HG03159 (cell line): Measurements from ENCODE around the gene NBEA.
"Not testable (repeated sequence)": the region's sequence is repeated elsewhere in the genome, so short reads cannot be mapped to it uniquely, and the experiment has no call there.

Experiments
- ATAC-seq: cut with Tn5 transposase; IDR thresholded peaks from one replicate; pipeline ENCODE4 v1.9.1; 2021; ENCODE audit warnings: mild to moderate bottlenecking, moderate library complexity; ENCODE audit not compliant: unreplicated experiment

The NBEA gene

DNA sequence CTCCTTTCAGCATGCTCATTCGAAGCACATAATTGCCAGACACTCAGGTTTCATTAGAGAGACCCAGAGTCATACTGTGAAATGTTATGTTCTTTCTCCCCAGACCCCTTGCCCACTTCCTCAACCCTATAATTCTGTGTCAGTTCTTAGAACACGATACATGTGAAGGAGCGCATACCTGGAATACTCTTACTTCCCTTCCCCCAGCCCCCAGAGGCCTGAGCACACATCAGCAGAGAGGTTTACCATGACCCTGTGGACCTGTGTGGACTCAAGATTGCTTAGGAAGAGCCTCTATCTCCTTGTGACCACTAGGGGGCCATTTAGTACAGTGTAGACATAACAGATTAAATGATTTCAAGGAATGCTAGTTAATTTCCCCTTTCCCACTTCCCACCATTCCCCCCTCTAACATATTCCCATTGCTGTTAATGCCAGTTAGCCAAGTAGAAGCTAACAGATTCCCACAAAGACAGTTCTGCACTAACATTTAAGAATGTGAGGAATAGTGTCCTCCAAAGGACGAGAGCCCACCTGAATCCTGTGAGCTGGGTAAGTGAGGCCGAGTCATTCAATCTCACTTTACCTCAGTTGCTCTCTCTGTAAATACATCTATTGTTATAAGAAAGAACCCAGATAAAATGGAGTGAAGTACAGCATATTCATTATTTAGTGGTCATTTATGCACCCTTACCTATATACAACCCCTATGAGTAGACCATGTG lies 688.6 kb downstream of the NBEA start:
- ATAC-seq = peak; percentile 95

DNA sequence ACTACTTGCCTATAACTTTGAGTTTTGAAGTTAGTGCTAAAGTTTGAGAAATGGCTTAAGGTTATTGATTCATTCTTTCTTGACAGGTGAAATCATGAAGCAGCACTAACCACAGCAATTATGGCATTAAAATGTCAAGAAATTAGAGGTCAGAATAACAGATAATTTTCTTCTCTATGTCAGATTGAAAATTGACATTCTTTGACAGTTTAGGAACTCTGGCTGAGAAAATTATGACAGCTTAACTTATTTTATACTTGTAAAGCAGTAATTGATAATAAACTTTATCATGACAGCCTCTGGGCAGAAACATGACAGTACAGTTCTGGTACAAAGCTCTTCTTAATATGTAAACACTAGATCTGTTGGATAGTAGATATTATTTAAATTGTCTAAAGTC lies 689.6 kb downstream of the NBEA start:
- no peak for ATAC-seq

DNA sequence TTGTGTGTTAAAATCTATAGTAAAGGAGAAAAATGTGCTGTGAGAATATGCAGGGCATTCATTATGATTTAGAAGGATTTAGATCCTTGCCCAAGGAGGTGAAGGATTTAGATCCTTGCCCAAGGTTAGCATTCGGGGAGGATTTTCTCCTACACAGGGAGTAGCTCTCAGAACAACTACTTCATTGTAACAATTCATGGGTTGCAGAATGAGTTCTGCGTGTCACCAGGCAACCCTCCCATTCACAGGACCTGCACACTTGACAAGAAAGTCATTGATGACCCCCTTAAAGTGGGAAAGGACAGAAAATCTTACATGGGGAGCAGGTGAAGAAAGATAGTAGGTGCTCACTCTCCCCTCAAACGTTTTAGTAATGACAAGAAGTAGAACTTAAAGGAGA lies 701.6 kb downstream of the NBEA start:
- no peak for ATAC-seq

DNA sequence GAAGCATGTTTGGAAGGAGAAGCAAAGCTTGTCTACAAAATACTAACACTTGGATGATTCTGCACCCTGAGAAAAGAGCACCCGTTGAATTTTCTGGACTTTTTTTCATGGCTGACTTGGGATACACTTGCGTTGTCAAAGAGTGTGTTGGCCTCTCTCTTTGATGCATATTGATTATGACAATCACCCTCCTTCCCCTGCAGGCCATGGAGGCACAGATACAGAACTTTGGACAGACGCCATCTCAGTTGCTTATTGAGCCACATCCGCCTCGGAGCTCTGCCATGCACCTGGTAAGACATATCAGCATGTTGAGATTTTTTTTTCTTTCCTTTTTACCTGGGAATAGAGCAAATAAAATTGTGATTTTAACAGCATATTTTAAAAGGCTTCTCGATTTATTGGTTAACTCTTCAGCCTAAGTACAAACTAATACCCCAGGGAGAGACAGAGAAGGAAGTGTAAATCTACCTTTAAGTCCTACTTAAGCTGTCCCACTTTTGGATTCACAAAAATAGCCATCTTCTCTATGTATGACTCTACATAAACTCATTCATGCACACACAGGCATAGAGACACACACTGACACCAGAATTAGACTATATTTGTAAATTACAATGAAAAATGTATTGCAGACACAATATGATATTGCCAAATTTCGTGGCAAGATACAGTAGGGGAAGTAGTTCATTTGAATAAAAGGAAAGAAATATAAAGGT lies 704.1 kb downstream of the NBEA start:
- no peak for ATAC-seq

DNA sequence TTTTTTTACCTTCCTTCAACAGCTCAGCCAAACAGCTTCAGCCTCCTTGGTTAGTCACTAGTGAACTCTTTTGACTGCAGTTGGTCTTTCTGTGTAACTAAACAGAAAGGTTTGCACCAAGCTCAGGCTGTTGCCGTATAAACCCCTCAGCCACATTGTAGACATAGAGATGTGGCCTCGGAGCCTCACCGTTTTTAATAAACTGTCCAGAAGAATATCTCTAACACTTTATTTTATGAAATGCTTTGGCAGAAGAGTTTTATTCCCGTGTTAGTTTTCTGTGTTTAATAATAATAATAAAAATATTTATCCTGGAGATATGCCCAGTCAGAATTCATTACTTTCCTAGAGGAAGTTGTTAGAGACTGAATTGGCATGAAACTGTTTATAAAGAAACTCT lies 706.1 kb downstream of the NBEA start:
- ATAC-seq = no peak

DNA sequence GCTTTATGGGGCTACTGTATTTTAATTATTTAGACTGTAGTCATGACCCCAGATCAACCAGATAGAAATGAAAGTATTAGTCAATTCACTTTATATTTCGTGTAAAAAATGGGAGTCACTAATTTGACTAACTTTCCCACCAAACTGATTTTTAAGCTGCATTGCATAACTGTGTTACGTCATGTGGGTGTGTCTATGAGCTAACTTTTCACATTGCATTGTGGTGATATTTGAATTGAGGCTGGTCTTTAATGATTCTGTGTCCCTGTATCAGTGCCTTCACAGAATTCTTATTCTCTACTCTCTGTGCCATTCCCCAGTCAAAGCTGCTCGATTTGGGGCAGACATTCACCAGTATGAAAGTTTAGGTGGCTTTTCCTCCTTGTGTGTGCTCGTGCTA lies 707.1 kb downstream of the NBEA start:
- no peak for ATAC-seq

DNA sequence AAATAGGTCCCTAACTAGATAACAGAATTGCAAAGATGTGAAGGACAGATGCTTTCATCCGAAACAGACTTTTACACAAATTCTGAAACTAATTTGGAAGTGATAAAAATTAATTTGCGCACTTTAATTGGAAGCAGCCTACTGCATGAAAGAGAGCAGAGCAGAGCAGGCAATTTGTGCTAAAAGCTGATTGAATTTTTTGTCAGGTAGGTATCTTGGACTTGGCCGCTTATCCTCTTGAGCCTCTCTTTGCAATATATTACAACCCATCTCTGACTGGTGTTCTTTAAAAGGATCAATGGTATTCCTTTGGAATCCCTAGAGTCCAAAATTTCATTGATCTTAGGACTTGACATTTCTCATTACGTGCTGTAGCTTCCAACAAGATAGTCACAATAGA lies 717.7 kb downstream of the NBEA start:
- no peak for ATAC-seq

DNA sequence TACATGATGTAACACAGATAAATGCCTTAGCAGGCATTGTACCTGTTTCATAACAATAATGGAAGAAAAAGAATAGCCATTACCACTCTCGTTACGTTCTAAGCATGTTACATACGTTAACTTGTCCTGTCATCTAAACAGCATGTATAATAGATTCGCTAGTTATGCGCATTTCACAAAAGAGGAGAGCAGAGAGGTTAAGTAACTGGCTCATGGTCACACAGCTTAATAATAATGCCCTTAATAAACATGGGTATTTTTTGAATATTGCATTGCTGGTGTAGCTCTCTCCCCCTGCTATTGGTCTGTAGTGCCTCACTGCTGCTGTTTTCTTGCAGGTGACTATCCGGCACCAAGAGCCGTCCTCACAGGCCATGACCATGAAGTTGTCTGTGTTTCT lies 722.7 kb downstream of the NBEA start:
- ATAC-seq = no peak

DNA sequence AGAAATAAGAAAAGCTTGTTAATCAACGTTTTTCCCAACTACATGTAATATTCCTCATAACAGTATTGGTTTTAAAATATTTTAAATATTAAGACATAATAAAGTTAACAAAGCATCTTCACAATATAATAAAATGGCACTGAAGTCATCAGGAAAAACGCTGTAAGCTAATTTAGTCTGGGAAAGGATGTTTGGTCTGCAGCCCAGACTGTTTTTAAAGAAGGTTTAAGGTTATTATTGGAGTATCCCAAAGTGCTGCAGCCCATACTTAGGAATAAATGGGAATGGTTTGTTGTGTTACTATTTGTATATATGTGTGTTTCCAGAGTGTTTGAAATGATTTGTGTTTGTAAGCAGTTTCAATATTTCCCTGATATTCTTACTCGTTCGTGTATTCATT lies 727.3 kb downstream of the NBEA start:
- ATAC-seq = no peak

DNA sequence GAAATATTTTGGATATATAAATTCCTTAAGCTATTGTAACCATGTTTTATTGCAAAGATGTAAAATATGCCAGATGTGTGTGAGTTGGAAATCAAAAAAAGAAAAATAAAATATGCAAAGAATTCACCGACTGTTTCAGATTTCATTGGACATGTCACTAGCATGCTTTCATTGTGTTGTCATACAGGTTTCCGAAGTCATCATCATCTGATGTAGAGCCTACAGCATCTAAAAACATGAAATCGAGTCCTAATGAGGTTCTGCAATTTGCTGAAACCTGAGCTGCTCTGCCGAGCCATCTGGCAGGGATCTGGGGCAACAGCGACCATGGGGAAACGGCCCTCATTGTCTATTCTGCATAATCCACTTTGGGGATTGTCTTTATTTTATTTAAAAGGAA lies 730.5 kb downstream of the NBEA start:
- no peak for ATAC-seq

DNA sequence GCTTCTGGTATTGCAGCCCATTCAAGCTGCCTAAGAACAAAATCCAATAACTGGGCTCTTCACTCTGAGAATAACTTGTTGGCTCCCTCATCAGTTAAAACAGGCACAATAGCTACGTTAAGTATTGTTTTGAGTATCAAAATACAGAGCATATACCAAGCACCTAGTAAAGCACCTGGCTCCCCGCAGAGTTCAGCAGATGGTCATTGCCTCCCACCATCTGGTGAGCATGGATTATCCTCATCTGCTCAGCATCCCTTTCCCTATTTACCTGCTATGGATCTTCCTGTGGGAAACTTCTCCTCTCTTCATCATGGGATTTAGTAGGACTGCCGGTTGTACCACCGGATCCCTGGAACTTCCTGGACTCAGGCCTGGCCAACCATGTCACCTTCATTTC lies 733.6 kb downstream of the NBEA start:
- no peak for ATAC-seq

DNA sequence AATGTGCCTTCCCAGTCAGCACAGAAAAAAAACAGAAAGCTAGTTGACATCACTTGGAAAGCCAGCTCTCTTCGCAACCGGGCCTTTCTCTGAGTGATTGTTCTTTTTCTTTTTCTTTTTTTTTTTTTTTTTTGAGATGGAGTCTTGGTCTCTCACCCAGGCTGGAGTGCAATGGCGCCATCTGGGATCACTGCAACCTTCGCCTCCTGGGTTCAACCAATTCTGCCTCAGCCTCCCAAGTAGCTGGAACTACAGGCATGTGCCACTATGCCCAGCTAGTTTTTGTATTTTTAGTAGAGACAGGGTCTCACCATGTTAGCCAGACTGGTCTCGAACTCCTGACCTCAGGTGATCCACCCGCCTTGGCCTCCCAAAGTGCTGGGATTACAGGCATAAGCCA lies 735.8 kb downstream of the NBEA start:
- not testable (repeated sequence) for ATAC-seq

DNA sequence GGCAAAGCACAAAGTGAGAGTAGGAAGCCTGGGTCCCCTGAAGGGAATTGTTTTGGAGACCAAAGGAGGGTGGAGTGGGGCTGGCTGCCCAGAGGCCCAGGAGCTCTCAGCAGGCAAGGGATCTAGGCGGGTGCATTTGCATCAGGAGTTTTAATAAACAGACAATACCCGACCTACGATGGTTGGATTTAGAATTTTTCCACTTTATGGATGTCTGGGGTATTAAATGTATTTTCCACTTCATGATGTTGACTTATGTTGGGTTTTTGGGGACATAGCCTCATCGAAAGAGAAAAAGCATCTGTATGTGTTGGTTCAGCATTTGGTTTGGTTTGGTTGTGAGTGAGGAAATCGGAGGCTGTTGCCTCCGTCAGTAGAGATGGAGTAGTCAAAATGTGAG lies 739.6 kb downstream of the NBEA start:
- ATAC-seq = no peak

DNA sequence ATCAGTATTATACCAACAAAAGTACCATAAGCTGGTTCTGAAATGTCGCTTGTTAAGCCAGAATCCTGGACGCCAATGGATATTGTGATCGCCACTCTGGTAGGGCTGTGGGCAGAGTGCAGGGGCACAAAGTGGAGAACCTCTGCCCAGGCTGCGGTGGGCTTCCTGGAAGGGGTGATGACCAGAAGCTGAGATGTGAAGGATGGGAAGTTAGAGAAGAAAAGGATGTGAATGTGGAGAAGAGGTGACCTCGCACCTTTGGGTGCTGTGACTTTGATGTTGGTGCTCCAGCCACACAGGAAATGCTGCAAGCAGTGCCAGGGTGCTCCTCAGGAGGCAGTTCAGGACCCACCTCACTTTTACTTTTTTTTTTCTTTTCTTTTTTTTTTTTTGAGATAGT lies 742.4 kb downstream of the NBEA start:
- no peak for ATAC-seq

DNA sequence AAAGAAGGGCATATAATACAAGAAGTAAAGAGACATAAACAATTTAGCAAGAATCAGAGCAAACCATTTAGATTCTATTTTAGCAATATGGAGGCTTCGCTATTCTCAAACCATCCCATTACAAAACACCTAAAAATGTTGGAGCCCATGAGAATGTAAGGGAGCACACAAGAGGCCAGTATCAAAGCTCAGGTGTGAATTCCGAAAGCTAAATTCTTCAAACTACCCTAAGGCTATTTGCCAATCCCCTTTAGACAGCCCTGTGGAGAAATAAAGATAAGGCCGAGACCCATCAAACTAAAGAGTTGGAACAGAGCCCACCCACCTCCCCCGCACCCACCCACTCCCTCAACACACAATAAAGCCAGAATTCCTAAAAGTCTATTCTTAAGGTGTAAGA lies 745.3 kb downstream of the NBEA start:
- no peak for ATAC-seq

DNA sequence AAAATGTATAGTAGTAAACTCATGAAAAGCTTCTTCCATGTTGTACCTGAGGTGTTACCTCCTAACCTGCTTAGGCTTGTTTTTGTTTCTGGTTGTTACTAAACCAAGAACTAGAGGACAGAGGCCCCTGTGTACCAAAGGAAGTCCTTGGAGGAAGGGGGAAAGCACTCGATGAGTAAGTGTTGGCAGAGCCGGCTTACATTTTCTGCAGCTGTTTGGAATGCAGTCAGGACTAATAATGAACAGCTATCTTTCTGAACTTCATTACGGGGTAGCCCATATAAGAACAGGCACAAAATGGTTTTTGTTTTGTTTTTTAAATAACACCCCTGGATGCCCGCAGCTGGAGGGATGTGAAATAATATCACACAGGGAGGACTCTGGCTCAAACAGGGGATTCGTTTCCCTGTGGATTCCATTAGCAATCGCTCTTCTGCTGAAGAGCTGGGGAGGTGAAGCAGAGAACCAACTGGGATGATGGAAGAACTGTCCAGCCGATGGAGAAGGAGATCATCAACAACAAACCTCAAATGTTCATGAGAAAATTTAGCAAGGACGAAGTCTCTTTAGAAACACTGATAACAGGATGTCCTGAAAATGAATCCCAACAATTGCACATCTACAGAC lies 748.6 kb downstream of the NBEA start:
- no peak for ATAC-seq

DNA sequence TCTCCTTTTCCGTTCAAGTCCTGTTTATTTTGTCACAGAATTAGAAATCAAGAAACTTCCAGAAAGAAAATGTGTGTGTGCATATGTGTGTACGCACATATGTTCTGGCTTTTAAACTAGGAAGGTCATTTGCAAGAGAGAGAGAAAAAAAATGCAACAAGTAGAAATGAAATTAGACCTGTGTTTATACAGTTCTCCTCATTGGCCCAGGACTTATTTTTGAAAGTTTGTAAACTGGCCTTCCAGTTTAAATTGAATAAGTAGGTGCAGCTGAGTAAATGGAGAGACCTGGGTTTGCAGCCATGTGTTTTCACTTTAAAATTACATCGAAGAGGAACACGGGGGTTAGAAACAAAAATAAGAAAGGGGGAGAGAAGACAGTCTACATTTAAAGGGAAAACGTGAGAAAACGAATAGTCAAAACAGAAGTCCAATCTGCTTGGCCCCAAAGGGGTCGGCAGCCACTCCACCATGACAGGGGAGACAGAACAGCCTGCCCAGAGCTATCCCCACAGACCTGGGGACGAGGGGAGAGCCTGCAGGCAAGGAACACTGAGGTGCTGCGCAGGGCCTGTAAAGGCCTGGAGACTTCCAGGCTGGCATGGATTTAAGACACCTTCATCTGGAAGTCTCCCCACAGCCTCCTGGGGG lies 751.2 kb downstream of the NBEA start:
- no peak for ATAC-seq

DNA sequence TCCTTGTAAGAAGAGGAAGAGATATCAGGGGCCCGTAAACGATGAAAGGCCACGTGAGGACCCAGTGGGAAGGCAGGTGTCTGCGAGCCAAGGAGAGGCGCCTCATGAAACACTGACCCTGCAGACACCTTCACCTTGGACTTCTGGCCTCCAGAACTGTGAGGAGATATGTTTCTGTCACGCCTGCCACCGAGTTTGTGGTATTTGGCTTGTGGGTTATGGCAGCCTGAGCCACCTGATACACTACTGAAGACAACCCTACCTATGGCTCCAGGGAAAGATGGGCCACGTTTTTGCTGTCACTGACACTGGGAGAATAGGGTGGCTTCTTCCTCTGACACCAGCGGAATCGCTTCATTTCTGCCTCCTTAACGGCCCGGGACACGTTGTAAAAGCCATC lies 752.0 kb downstream of the NBEA start:
- no peak for ATAC-seq

DNA sequence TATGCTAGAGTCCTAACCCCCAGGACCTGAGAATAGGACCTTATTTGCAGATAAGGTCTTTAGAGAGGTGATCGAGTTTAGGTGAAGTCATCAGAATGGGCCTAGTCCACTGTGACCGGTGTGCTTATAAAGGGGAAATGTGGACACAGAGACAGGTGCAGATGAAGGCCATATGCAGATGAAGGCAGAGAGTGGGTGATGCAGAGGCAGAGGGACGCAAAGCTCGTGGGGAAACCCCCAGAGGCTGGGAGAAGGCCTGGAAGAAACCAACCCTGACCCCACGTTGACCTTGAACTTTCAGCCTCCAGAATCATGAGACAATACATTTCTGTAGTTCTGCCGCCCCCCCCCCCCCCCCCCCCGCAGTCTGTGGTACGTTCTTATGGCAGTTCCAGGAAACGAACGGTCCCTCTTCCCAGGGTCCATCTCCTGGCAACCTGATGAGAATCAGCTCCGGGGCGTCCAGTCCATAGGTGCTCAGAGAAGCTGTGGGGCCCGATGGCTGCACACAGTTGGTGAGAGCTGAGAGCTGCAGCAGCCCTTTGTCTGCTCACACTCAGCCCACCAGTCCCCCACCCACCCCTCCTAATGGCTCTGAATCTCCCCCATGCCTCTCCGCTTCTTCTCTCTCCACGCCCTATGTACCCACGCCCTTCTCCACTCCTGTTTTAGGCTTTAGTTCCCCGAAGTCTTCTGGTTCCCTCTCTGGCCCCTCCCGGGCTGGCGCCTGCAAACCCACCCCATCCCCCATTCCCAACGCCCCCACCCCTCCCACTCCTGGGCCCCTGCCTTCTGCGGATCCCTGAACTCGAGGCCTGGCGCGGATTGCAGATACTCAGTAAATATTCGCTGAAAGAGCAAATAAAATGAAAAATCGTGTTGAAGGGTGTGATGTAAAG lies 752.7 kb downstream of the NBEA start:
- no peak for ATAC-seq

DNA sequence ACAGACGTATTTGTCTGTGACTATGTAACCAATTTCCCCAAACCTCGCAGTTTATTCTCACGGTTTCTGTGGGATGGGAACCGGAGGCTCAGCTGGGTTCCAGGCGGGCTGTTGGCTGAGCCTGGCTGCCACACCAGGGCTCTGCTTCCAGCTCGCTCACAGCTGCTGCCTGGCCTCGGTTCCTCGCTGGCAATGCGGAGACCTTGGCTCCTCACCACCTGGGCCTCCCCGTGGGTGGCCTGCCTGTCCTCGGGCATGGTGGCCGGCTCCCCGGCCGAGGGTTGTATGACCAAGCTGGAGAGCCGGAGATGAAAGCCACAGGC lies 753.3 kb downstream of the NBEA start:
- ATAC-seq = no peak

DNA sequence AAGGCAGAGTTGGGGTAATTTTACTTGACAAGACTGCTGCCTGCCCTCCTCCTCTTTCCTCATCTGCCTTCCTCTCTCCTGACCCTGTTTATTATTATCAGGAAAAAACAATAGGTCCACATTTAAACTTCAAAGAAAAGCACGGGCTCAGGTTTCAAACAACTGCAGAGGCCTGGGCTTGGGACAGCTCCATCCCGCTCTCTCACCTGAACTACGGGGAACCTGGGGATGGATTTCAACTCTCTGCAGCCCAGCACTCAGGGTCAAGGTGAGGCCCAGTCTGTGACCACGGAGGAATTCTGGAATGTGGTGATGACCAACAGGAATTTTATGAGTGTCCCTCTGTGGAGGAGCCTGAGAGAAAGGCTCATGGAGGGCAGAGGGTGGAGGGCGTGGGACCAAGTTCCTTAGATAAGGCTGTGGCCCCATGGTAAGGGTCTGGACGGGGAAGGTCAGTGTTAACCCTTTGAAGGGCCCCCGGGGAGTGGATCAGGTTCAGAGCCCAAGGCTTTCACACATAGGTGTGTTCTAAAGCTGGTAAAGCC lies 755.2 kb downstream of the NBEA start:
- no peak for ATAC-seq
